Jurkat, Clone E6-1 (cell line): ENCODE results near the gene XPNPEP2.

Source experiments
- DNase-seq: peaks from one replicate; pipeline ENCODE4 v3.0.0-alpha.2; 2011; ENCODE audit warnings: low read depth, low spot score
- H3K4me3 ChIP-seq: 2 replicates; pipeline ENCODE4 v1.5.1; 2011; ENCODE audit warnings: mild to moderate bottlenecking, low read length, control low read depth, moderate library complexity

Gene XPNPEP2

GRCh38 chrX:129771266-129771995, 32.7 kb downstream of the XPNPEP2 start:
- peak; percentile 67 for DNase-seq

GRCh38 chrX:129772796-129773431, 34.1 kb downstream of the XPNPEP2 start:
- DNase-seq, result no peak
- no peak overlapping the region for H3K4me3 ChIP-seq

More at GRCh38 chrX:129771266-129771995, 32.7 kb downstream of the XPNPEP2 start:
- peak overlapping the region; percentile 16 for H3K4me3 ChIP-seq

- H3K4me3 ChIP-seq, result no peak overlapping the region
- DNase-seq, result no peak
Observed at GRCh38 chrX:129773649-129774458, 35.1 kb downstream of the XPNPEP2 start.

- peak; percentile 81 for DNase-seq
- H3K4me3 ChIP-seq, result peak overlapping the region; percentile 43
Observed at GRCh38 chrX:129777218-129778030, 38.6 kb downstream of the XPNPEP2 start.

- DNase-seq, result no peak
- H3K4me3 ChIP-seq, result peak overlapping the region; percentile 82
Observed at GRCh38 chrX:129779086-129779672, 40.4 kb downstream of the XPNPEP2 start.

- peak; percentile 78 for DNase-seq
- peak within 1 kb of the TSS; percentile 82 for H3K4me3 ChIP-seq
Observed at GRCh38 chrX:129779747-129780146, 41.0 kb downstream of the XPNPEP2 start, which contains the start of gene SASH3. TSS of gene SASH3 (plus strand) at chrX:129779949. CDS start at chrX:129780098, 149 bp downstream.

GRCh38 chrX:129780441-129781105, 41.8 kb downstream of the XPNPEP2 start:
- no peak for DNase-seq
- H3K4me3 ChIP-seq, result peak overlapping the region; percentile 82

- H3K4me3 ChIP-seq, result peak overlapping the region; percentile 82
- DNase-seq, result peak; percentile 91
Observed at GRCh38 chrX:129781134-129781672, 42.4 kb downstream of the XPNPEP2 start.

- DNase-seq, result no peak
- peak overlapping the region; percentile 82 for H3K4me3 ChIP-seq
Observed at GRCh38 chrX:129781680-129782495, 43.1 kb downstream of the XPNPEP2 start.

- no peak for DNase-seq
- peak overlapping the region; percentile 82 for H3K4me3 ChIP-seq
Observed at GRCh38 chrX:129782706-129783105, 43.9 kb downstream of the XPNPEP2 start.

GRCh38 chrX:129783291-129783713, 44.5 kb downstream of the XPNPEP2 start:
- peak overlapping the region; percentile 82 for H3K4me3 ChIP-seq
- no peak for DNase-seq

- H3K4me3 ChIP-seq, result no peak overlapping the region
- DNase-seq, result no peak
Observed at GRCh38 chrX:129784371-129784770, 45.6 kb downstream of the XPNPEP2 start.

GRCh38 chrX:129785160-129785947, 46.6 kb downstream of the XPNPEP2 start:
- DNase-seq, result no peak

GRCh38 chrX:129786210-129786651, 47.5 kb downstream of the XPNPEP2 start:
- no peak for DNase-seq
- no peak overlapping the region for H3K4me3 ChIP-seq

More at GRCh38 chrX:129785160-129785947, 46.6 kb downstream of the XPNPEP2 start:
- H3K4me3 ChIP-seq, result no peak overlapping the region

GRCh38 chrX:129787336-129788055, 48.7 kb downstream of the XPNPEP2 start:
- DNase-seq, result no peak

More at GRCh38 chrX:129787336-129788055, 48.7 kb downstream of the XPNPEP2 start:
- no peak overlapping the region for H3K4me3 ChIP-seq
